H1 (cell line): ENCODE data around the gene SAPCD1. TPM values are rescaled to one million over a fixed set of nuclear protein-coding genes. Genes with fewer than 3 reads are reported as not detected.
A peak's percentile ranks its signal among the peaks of the same experiment; 100 is the strongest.

Experiments used
- ASH2L ChIP-seq: fragments of 200-600, 300-600 bp; sonication (generic); IDR thresholded peaks from one replicate; pipeline ENCODE4 v1.7.1; 2017; ENCODE audit warnings: low read length
- CREB1 ChIP-seq: IDR thresholded peaks from 2 replicates; pipeline ENCODE4 v1.6.1; 2012; ENCODE audit warnings: inconsistent platforms
- EP300 ChIP-seq, 2 experiments: IDR thresholded peaks; 1 replicate in 1 of 2; 2 replicates in 1 of 2; pipeline ENCODE4 v1.6.1; 2011 to 2012; ENCODE audit warnings: low read depth in 2 of 2, low read length in 2 of 2, mild to moderate bottlenecking in 2 of 2, borderline replicate concordance in 1 of 2, inconsistent platforms in 1 of 2, moderate library complexity in 1 of 2
- HDAC6 ChIP-seq: IDR thresholded peaks from one replicate; pipeline ENCODE4 v1.7.1; 2012; ENCODE audit warnings: low read depth, mild to moderate bottlenecking, inconsistent platforms, low read length, moderate library complexity
- POLR2A ChIP-seq, 2 experiments: IDR thresholded peaks; 1 replicate in 1 of 2; 2 replicates in 1 of 2; pipeline ENCODE4 v1.6.1; 2011; ENCODE audit warnings: low read depth in 2 of 2, low read length in 2 of 2, mild to moderate bottlenecking in 2 of 2; ENCODE audit errors: control extremely low read depth in 1 of 2
- RXRA ChIP-seq: IDR thresholded peaks from 2 replicates; pipeline ENCODE4 v1.6.1; 2011; ENCODE audit warnings: low read depth, mild to moderate bottlenecking, low read length, moderate library complexity; ENCODE audit not compliant: insufficient read depth
- SIN3A ChIP-seq, 2 experiments: IDR thresholded peaks in 1 of 2; conservative IDR thresholded peaks in 1 of 2; 2 replicates each; pipeline ENCODE4 v1.6.1; 2011 to 2012; ENCODE audit warnings: low read length in 2 of 2, improper control_type of control experiment in 1 of 2, low read depth in 1 of 2, mild to moderate bottlenecking in 1 of 2
- TCF12 ChIP-seq: IDR thresholded peaks from 2 replicates; pipeline ENCODE4 v1.6.1; 2011; ENCODE audit warnings: low read depth, mild to moderate bottlenecking, low read length
- polyA plus RNA-seq, 7 experiments: library from polyadenylated mRNA; depleted of rRNA in 3 of 7; stranded (reverse) in 5 of 7; unstranded in 2 of 7; fragments of >200 nt in 5 of 7; fragments of 200-250 nt in 2 of 7; gene quantifications; 1 replicate in 5 of 7; 2 replicates in 1 of 7; 4 replicates in 1 of 7; pipeline versions ENCODE4 v1.2.1 to v1.2.3, GENCODE V29; 2011 to 2013; ENCODE audit warnings: missing spikeins in 2 of 7, mixed read lengths in 2 of 7
- total RNA-seq: library from RNA; stranded (reverse); fragmentation: NEBNext Ultra II Directional; extraction: Animal tissue kit (Norgen Biotek cat#: 25700); gene quantifications from 2 replicates; pipeline ENCODE4 v1.2.1, GENCODE V29; 2021

Gene SAPCD1
- total and polyA plus RNA-seq, 2 of the 8 experiments (the other 6 are each of a cell fraction or from before 2014, with no cell fraction given): 3.1 to 5.9 TPM

DNA sequence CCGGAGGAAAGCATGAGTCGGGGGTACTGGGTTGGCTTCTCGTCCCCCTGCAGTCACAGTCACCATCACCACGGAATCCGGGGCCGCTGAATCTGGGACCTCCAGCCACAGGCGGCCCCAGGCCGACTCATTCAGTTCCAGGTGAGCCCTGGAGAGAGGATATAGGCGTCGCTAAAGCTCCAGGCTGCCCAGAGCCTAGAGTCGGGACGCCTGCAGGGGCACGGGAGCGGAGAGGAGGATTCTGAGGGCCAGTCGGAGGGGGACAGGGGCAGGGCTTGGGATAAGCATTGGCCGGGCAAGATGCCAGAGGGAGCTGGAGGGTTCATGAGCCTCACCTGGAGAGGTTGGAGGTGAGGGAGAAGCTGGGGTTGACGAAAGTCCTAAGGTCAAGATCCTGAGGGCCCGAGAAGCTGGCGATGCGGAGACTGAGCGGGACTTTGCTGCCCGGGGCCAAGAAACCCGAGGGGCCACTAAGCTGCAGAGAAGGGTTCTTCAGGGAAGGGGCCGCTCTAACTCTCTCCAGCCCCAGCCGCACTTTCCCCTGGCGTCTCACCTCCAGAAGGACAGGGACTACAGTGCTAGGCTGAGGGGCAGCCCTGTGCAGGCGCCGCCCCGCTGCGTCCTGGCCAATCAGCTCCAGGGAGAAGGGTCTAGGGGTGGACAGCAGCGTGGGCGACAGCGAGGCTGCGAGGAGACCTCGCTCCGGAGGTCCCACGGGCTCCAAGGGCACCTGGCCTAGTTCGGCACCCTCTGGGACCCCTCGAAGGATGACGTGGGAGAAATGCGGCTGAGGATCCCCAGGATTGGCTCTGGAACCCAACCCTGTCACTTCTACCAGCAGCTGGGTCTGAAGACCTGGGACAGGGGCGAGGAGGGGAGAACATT, 3.7 kb downstream of the SAPCD1 start (continued):
- TF ChIP-seq RXRA: no peak
- TF ChIP-seq SIN3A (conservative IDR thresholded peaks at IDR 0.05 in 1 of 2, IDR thresholded peaks at IDR 0.05 in 1 of 2; ENCODE audit: low read depth in 1 of 2, low read length in 2 of 2): 0 out of 4 replicates have a peak, but pooled peaks of 1 of the 2 experiments have one; percentile 28
- no peak for TF ChIP-seq ASH2L
- TF ChIP-seq HDAC6: no peak
- TF ChIP-seq TCF12: no peak
- peak in 1 of 2 experiments; percentile 32; a peak in 1 of 3 replicates for TF ChIP-seq POLR2A (IDR thresholded peaks at IDR 0.05; ENCODE audit: control extremely low read depth in 1 of 2, low read depth in 2 of 2, low read length in 2 of 2)
- no peak; a peak in 1 of 3 replicates for TF ChIP-seq EP300 (IDR thresholded peaks at IDR 0.05; ENCODE audit: borderline replicate concordance in 1 of 2, low read depth in 2 of 2, low read length in 2 of 2)
- TF ChIP-seq CREB1: peak; percentile 15; the same call in 1 of the 2 replicates
